Measurements from ENCODE around the gene ESCO1.
"Not testable (repeated sequence)": the region's sequence is repeated elsewhere in the genome, so short reads cannot be mapped to it uniquely, and the experiment has no call there.

The ESCO1 gene

GRCh38 chr18:21592361-21592760, 8.1 kb downstream of the ESCO1 start:
- DNase-seq (ENCODE audit: low spot score), result not testable (repeated sequence)

- no peak for DNase-seq (ENCODE audit: low spot score)
Observed at GRCh38 chr18:21584391-21584790, 16.1 kb downstream of the ESCO1 start.

GRCh38 chr18:21575656-21576055, 24.8 kb downstream of the ESCO1 start:
- no peak for DNase-seq (ENCODE audit: low spot score)

- DNase-seq (ENCODE audit: low spot score), result peak; percentile 11
Observed at GRCh38 chr18:21571772-21572171, 28.7 kb downstream of the ESCO1 start.

- no peak for DNase-seq (ENCODE audit: low spot score)
Observed at GRCh38 chr18:21559195-21559594, 41.3 kb downstream of the ESCO1 start.

- DNase-seq (ENCODE audit: low spot score), result no peak
Observed at GRCh38 chr18:21557607-21558253, 42.8 kb downstream of the ESCO1 start.

- DNase-seq (ENCODE audit: low spot score), result no peak
Observed at GRCh38 chr18:21550510-21550970, 50.0 kb downstream of the ESCO1 start.

- no peak for DNase-seq (ENCODE audit: low spot score)
Observed at GRCh38 chr18:21548647-21549046, 51.9 kb downstream of the ESCO1 start.

- DNase-seq (ENCODE audit: low spot score), result no peak
Observed at GRCh38 chr18:21546423-21546822, 54.1 kb downstream of the ESCO1 start.

GRCh38 chr18:21538230-21538629, 62.3 kb downstream of the ESCO1 start:
- no peak for DNase-seq (ENCODE audit: low spot score)

GRCh38 chr18:21534327-21534726, 66.2 kb downstream of the ESCO1 start:
- no peak for DNase-seq (ENCODE audit: low spot score)

- no peak for DNase-seq (ENCODE audit: low spot score)
Observed at GRCh38 chr18:21526463-21526862, 74.0 kb downstream of the ESCO1 start.

- DNase-seq (ENCODE audit: low spot score), result no peak
Observed at GRCh38 chr18:21525916-21526315, 74.6 kb downstream of the ESCO1 start.

GRCh38 chr18:21522530-21522929, 78.0 kb downstream of the ESCO1 start:
- no peak for DNase-seq (ENCODE audit: low spot score)

- no peak for DNase-seq (ENCODE audit: low spot score)
Observed at GRCh38 chr18:21513741-21514140, 86.8 kb downstream of the ESCO1 start.

GRCh38 chr18:21513292-21513691, 87.2 kb downstream of the ESCO1 start:
- no peak for DNase-seq (ENCODE audit: low spot score)

GRCh38 chr18:21509062-21509461, 91.4 kb downstream of the ESCO1 start:
- DNase-seq (ENCODE audit: low spot score), result no peak

- no peak for DNase-seq (ENCODE audit: low spot score)
Observed at GRCh38 chr18:21507913-21508701, 92.4 kb downstream of the ESCO1 start.

- DNase-seq (ENCODE audit: low spot score), result no peak
Observed at GRCh38 chr18:21502661-21503060, 97.8 kb downstream of the ESCO1 start.

GRCh38 chr18:21499997-21500396, 100.5 kb downstream of the ESCO1 start:
- no peak for DNase-seq (ENCODE audit: low spot score)

- no peak for DNase-seq (ENCODE audit: low spot score)
Observed at GRCh38 chr18:21496277-21496835, 104.1 kb downstream of the ESCO1 start.

GRCh38 chr18:21490748-21491147, 109.8 kb downstream of the ESCO1 start:
- DNase-seq (ENCODE audit: low spot score), result no peak

GRCh38 chr18:21489919-21490495, 110.5 kb downstream of the ESCO1 start:
- DNase-seq (ENCODE audit: low spot score), result no peak

Measured in GM03348 (cell line).